SK-MEL-5 (cell line): ENCODE data around the gene PRR36. TPM values are rescaled to one million over a fixed set of nuclear protein-coding genes. Genes with fewer than 3 reads are reported as not detected.

Experiments
- DNase-seq: peaks from one replicate; pipeline ENCODE4 v3.0.0-alpha.2; 2016; ENCODE audit warnings: low read depth, low spot score
- in situ Hi-C: cut with HindIII; loops from 2 replicates; pipeline ENCODE4 v1.10.0; 2016; ENCODE audit warnings: low sequenced_read_pairs, high pct_unique_total_duplicates, low pct_unique_long_range_greater_than_20kb
- total RNA-seq: library from RNA; depleted of rRNA; stranded (reverse); fragments of >200 nt; shearing (Covaris generic); gene quantifications from 2 replicates; pipeline ENCODE4 v1.2.3, GENCODE V29; 2014

The PRR36 gene
- total RNA-seq, 1 experiment from 2014 or later = not detected

DNA sequence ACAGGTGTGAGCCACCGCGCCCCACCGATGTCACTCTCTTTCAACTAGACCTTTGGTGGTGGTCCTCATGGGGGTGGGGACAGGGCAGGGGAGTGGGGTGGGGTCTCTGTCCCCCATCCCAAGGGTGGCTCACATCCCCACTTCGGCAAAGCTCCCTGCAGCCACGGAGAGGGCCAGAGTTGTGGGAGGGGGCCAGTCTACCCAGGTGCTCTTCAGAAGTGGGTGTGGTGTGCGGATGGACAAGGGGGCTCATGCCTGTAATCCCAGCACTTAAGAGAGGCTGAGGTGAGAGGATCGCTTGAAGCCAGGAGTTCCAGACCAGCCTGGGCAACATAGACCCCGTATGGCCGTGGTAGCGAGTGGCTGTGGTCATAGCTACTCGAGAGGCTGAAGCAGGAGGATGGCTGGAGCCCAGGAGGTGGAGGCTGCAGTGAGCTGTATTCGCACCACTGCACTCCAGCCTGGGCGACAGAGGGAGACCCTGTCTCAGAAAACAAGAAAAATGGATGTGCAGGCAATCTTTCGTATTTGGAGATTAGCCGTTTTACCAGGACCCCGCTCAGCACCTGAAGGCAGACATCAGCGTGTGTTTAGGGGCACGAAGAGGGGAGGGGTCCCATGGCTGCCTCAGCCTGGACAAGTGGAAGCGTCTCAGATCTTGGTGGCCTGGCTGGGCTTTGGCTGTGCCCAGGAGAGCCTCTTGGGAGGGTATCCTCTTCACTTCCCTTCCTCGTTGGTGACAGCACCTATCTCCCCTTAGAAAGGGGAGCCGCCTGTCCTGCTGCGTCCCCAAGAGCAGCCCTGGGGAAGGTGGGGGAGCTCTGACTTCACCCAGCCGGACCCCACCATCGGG lies 41.3 kb upstream of the PRR36 start:
- in situ Hi-C loops = no loop called here
- no peak for DNase-seq

DNA sequence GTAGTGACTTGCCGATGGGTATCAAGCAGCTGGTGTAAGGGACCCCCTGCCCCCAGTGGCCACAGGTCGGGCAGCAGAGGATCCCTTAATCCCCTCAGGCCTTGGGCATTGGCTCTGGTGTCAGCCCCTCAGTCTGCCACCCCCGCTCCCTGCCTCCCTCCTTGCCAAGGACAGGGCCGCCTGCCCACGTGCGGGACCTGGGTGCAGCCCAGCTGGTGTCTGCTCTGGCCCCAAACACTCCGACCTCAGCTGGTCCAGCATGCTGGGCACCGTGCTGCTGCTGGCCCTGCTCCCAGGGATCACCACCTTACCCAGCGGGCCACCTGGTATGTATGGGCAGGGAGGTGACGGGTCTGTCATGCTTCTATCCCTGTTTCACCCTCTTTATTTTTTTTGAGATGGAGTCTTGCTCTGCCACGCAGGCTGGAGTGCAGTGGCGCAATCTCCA lies 40.4 kb upstream of the PRR36 start, which contains the start of gene TGFBR3L:
TSS of gene TGFBR3L (plus strand) at position 233 of the 448 bp plus-strand sequence.
- DNase-seq = no peak
- in situ Hi-C loops = no loop called here

DNA sequence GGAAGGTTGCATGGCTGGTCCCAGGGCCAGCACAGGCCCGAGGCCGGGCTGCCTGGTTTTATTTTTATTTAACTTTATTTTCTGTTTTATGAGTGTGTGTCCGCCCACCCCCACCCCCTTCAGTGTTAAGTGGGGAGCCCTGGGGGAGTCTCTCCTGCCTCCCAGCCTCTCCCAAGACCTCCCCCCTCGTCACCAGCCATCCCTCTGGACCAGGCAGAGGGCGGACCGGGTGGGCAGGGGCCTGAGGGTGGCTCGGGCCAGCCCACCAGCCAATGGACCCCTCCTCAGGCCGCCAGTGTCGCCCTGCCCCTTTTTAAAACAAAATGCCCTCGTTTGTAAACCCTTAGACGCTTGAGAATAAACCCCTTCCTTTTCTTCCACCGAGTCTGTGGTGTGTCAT lies 39.9 kb upstream of the PRR36 start:
- DNase-seq = no peak
- in situ Hi-C loops = no loop called here

DNA sequence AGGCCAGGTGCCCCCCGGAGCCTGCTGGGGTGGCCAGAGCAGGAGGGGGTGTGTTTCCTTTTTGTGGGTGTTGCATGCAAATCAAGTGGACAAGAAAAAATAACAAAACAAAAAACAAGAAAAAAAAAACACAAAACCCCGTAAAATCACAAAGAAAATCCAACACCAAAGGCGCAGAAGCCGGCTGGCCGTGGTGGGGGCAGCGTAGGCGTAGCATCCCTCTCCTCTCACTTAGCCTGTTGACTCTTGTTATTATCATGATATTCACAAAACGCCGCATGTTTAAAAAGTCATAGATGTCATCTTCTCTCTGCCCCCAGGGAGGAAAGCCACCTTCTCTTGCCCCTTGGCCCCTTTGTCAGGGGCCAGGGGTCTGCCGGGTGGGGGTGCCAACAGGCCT lies 39.5 kb upstream of the PRR36 start:
- in situ Hi-C loops = no loop called here
- DNase-seq = no peak

DNA sequence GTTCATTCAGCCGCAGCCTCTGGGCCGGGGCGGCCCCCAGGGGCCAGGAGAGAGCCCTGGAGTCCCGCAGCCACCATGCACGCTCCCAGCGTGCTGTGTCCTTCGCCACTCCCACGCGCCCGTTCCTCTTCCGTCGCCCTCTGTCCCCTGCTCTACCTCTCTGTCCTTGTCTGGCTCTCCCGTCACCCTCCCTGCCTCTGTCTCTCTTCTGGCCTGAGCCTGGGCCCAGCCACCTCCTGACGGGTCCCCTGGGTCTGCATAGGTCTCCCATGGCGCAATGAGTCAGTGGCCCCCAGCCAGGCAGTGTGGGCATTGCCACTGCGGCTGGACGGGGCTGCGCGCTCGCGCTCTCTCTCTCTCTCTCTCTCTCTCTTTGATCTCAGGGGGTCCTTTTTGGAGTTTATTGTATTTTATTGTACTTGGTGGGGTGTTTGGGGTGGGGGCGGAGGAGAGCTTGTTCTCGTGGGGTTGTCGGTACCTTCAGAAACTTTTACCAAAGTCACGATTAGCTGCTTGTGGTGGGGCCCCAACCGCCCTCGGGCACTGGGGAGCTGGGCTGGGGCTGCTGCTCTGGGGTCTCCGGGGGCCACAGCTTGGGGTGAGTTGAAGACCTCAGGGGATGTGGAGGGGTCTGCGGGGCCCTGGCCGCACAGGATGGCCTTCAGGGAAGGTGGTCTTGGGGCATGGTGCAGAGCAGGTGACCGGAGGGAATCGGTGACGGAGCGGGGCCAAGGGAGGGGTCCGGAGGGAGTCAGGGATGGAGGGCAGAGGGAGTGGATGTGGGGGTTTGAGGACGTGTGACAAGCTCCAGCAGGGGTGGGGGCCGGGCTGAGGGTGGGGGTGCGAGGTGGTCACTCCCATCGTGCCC lies 38.7 kb upstream of the PRR36 start:
- DNase-seq = no peak
- in situ Hi-C loops = no loop called here

DNA sequence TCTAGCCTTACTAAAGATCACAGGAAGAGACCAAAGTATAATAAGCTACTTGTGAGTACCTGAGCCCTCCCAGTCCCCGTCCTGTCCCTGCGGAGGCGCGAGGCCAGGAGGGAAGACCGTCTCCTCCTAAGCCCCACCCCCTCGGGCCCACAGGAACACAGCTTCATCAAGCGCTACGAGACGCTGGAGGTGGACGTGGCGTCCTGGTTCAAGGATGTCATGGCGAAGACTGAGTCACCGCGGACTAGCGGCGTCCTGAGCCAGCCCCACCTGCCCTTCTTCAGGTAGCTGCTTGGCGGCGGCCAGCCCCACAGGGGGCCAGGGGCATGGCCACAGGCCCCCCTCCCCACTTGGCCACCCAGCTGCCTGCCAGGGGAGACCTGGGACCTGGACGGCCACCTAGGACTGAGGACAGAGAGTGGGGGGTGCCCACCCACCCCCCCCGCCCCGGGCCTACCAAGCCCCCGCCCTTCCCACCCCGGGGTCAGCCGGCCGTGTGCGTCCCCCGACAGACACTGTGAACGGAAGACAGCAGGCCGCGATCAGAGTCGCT lies 38.0 kb upstream of the PRR36 start:
- in situ Hi-C loops = no loop called here
- DNase-seq = no peak

DNA sequence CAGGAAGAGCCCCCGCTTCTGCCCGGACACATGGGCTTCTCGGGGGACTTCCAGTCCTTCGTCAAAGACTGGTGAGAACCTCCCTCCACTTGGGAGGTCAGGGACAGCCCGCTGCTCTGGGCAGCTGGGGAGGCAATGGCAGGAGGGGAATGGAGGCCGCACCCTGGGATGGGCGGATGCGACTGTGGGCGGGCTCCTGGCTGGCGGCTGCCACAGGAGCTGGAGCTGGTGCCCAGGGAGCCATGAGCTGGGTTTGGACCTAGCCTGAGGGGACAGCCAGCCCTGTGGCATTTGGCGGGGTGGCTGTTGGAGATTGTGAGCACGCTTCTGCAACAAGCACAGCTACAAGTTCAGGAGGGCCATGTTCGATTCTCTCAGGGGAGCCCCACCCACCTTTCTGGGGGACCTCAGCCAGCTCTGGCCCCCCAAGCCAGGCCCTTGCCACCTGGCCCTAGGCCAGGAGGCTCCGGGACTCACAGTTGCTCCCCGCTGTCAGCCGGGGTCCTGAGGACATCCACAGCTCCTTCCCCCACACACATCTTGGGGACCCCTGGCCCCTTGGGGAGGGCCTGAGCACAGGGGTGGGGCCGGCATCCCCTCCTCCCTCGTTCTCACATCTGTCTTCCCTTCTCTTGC lies 37.4 kb upstream of the PRR36 start:
- no peak for DNase-seq
- in situ Hi-C loops = no loop called here

DNA sequence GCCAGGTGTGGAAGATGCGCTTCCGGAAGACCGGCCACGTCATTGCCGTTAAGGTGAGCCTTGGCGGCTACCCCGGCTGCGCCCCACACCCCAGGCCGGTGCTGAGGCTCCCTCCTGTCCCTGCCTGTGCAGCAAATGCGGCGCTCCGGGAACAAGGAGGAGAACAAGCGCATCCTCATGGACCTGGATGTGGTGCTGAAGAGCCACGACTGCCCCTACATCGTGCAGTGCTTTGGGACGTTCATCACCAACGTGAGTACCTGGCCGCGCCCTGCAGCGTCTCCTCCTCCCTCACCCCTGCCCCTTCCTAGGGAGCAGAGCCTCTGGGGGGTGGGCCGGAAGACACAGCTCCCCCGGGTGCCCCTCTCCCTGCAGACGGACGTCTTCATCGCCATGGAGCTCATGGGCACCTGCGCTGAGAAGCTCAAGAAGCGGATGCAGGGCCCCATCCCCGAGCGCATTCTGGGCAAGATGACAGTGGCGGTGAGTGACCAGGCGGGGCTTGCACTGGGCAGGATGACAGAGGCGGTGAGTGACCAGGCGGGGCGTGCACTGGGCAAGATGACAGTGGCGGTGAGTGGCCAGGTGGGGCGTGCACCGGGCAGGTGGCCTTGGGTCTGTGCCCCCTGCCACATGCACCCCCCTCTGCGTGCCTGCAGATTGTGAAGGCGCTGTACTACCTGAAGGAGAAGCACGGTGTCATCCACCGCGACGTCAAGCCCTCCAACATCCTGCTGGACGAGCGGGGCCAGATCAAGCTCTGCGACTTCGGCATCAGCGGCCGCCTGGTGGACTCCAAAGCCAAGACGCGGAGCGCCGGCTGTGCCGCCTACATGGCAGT lies 36.4 kb upstream of the PRR36 start:
- no peak for DNase-seq
- in situ Hi-C loops = no loop called here

DNA sequence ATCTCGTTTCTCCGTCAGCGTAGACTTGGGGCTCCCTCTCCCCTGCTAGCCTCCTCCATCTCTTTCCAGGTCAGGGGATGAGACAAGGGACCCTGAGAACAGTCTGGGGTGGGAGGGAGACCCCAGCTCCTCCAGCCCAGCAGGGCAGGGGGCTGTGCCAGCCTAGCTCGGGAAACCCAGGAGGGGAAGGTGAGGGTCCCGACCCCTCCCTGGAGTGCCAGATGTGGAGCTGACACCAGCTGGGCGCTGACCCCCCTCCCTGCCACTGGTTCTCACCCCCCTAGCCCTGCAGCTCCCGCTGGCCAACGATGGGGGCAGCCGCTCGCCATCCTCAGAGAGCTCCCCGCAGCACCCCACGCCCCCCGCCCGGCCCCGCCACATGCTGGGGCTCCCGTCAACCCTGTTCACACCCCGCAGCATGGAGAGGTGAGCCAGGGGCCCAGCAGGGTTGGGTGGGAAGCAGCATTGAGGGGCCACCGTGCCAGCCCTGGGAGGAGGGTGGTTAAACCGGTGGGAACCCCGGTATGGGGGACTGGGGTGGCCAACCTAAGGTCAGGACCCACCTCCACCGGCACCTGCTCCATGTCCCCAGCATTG lies 35.4 kb upstream of the PRR36 start:
- in situ Hi-C loops = no loop called here
- no peak for DNase-seq

DNA sequence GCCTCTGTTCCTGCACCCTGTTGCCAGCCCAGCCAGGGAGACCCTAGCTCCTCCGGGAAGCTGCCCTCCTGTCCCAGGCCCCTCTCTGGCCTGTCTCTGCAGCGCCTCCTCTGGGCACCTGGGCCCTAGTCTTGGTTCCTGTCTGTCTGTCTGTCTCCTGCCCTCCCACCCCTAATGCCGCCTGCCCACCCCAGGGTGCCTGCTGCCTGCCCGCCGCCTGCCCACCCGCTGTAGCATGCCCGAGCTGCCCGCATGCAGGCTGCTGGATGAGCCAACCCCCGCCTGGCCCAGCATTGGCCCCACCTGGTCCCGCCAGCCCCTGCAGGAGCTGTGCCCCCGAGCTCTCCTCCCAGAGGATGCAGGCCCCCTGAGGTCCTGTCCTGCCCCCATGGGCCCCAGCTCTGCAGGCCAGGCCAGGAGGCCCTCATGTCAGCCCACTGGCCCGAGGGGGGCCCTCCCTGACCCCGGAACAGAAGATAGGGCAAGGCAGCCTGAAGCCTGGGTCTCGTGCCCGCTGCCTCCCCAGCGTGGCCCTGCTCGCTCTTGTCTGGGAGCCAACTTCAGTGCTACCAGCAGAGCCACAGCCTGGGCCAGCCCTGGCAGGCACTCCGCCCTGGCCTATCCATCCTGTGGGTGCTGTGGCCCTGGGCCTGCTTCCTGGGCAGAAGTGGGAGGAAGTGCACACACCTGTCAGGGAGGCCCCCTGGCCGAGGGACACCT lies 34.7 kb upstream of the PRR36 start:
- in situ Hi-C loops = no loop called here
- no peak for DNase-seq

DNA sequence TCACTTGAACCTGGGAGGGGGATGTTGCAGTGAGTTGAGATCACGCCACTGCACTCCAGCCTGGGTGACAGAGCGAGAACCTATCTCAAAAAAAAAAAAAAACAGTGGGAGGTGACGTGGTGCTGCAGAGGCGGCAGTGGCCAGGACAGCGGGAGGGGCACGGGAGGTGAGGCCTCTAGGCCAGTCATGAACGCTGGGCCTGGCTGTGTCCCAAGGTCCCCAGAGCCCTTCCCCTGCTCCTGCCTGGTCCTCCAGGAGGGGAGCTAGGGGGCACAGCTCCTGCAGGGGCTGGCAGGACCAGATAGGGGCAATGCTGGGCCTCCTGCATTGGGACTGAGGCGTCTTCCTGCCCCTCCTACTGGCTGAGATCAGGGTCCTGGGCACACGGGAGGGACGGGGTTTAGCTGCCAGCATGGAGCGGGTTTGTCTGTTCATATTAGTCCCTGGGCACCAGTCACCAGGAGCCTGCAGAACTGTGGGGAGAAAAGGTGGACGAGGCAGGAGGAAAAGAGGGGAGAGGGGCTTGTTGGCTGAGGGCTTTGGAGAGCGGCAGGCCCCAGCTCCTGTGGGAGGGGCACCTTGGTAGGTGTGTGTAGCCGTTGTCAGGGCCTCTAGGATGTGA lies 34.0 kb upstream of the PRR36 start:
- DNase-seq = no peak
- in situ Hi-C loops = no loop called here

DNA sequence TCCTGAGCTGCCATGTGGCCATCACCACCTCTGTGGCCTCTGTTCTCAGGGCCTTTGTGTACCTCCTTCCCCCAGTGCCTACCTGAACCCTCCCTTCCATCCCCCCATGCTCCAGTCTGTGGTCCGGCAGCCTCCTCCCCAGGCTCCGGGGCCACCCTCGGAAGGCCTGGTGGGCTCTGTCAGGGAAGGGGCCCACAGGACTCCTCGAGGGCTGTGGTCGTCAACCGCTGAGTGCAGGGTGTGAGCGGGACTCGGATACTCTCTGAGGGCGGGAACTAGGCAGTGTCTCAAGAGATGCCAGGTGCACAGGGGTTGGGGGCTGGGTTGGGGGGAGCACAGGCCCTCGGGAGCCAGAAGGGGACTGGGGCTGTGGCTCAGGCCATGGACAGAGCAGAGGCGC lies 33.4 kb upstream of the PRR36 start:
- in situ Hi-C loops = no loop called here
- no peak for DNase-seq

DNA sequence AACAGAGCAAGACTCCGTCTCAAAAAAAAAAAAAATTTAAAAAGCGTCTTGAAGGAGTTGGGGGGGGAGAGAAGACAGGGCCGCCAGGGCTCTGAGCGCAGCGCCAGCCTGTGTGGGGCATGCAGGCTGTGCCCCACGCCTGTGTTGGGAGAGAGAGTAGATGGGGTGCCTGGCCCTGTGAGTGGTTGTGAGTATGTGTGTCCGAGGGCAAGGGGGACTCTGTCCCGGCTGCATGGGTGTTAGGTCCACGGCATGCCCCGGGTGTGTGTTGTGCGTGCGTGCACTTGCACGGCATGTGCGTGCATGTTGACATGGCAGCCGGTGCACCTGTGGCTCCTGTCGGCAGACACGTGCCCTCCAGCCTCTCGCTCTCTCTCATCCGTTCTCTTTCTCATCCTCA lies 32.9 kb upstream of the PRR36 start:
- no peak for DNase-seq
- in situ Hi-C loops = no loop called here

DNA sequence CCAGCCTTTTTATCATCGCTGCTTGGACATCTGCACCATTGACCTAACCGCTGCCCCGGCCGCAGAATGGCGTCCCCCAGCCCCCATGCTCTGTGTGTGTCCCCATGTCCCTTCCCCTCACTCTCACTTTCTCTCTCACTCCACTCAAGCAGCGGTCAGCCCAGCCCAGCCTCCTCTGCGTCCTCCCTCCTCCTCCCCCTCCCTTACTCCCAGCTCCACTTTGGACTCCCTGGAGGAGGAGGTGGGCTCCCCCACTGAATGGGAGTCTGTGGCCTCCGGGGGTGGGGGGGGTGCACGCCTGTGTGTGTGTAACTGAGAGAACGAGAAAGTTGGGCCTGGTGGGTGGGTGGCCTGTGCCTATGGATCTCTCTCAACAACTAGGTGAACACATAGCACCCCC lies 31.7 kb upstream of the PRR36 start:
- in situ Hi-C loops = no loop called here
- DNase-seq = no peak

DNA sequence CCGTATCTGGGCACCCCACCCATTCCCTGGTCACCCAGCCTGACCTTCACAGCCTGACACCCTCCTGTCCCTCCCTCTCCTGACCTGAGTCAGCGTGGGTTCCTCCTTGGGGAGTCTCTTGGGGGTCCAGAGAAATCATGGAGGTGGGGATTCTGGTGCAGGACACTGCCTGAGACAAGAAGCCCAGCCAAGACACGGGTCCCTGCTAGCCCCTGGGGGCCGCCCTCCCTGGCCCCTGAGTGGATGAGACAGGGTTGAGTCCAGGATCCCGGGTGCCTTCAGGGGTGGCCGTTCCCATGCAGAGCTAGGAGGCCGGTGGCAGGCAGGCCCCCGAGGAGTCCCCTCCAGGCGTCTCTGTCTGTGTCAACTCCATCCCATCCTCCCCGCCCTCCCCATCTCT lies 31.1 kb upstream of the PRR36 start:
- no peak for DNase-seq
- in situ Hi-C loops = no loop called here
